ENCODE results near the gene CCL26. TPM values are rescaled to one million over a fixed set of nuclear protein-coding genes. Genes with fewer than 3 reads are reported as not detected.

Gene CCL26
- total and polyA plus RNA-seq, 9 of the 15 experiments (the other 6 are each of a cell fraction or from before 2014, with no cell fraction given): 2.3 to 26.8 (median 8.4) TPM

DNA sequence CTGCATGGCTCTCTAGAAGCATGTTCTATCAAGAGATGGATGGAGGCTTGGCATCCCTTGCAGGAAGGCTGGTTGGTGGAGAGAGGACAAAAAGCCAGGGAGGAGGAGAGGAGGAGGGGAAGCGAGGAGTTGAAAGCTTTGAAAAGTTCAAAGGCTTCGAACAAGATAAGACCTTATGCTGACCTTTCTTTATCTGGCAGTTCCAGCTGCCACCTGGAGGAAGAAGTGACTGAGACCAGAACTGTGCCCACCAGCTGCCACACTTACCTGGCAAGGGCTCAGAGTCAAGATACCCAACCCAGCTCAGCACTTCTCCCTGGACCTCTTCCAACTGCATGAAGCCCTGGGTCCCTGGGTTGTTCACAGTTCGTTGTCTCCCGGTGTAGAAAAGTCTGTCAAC, 26.8 kb upstream of the CCL26 start:
- 5% methylated on average over 4 of the region's 4 CpGs for WGBS (ENCODE audit: insufficient coverage, low coverage, missing lambda C conversion rate)
- Histone ChIP-seq H2AFZ (ENCODE audit: low read depth, low read length) (no peak overlapping the region), H3K27ac (ENCODE audit: extremely low read depth, low read depth, low read length) (no peak overlapping the region), H3K4me2 (ENCODE audit: insufficient read depth, low read length) (no peak overlapping the region; the same call in 1 of the 2 replicates), H4K20me1 (replicated peaks; ENCODE audit: control insufficient read depth, insufficient read depth, low read length) (no peaks in the 10 kb centered on the region), H3K79me2 (ENCODE audit: control insufficient read depth, insufficient read depth, low read length) (no peaks in the 10 kb centered on the region), H3K4me1 (replicated peaks in 1 of 2; ENCODE audit: control insufficient read depth in 2 of 2, insufficient read depth in 2 of 2, low read length in 2 of 2) (peaks cover 23 to 43% of the 10 kb centered on the region in 2 experiments), H3K27me3 (ENCODE audit: control insufficient read depth in 2 of 2, insufficient read depth in 2 of 2, low read length in 2 of 2) (no peaks in the 10 kb centered on the region), H3K9me3 (replicated peaks; ENCODE audit: control insufficient read depth, insufficient read depth, low read depth, low read length) (no peaks in the 10 kb centered on the region), H3K4me3 (no peak overlapping the region), H3K36me3 (ENCODE audit: control insufficient read depth, insufficient read depth, low read length) (no peaks in the 10 kb centered on the region), H3K9me1 (ENCODE audit: control insufficient read depth, insufficient read depth, low read length) (no peaks in the 10 kb centered on the region), H3K9ac (ENCODE audit: insufficient read depth in 1 of 2, low read depth in 2 of 2, low read length in 2 of 2) (peak overlapping the region in 1 of 2 experiments; percentile 1; a peak in 1 of 4 replicates)
- DNase-seq (ENCODE audit: extremely low read depth in 1 of 4, low spot score in 3 of 4) (peak in 2 of 4 experiments; percentile 57 to 69), ATAC-seq (peak; percentile 35), FAIRE-seq (peak; percentile 78)
- ChIA-PET CTCF (ENCODE audit: low intra/inter-chr PET ratio) (no interaction called here), POLR2A (interaction anchor here (1.1 kb wide), 1 partner anchor 12 kb away, joined by 3 read pairs; no protein-coding TSS in a partner anchor)
- intact Hi-C loops (cut with micrococcal nuclease) (no loop called here), in situ Hi-C loops (cut with MboI) (no loop called here)
- no TSS peak for BruUV-seq (replicated peaks)
- TF ChIP-seq ZNF316 (IDR thresholded peaks at IDR 0.05) (peak; percentile 81), HNRNPL (IDR thresholded peaks at IDR 0.05; ENCODE audit: low read depth, low read length) (0 out of 2 replicates have a peak, but pooled peaks have one; percentile 46), NR2C1 (IDR thresholded peaks at IDR 0.05) (peak; percentile 64), NR2C1 (tag; IDR thresholded peaks at IDR 0.05) (peak; percentile 77), TEAD4 (IDR thresholded peaks at IDR 0.05; ENCODE audit: low read length) (peak; percentile 79), TEAD4 (CRISPR knock-in tag; IDR thresholded peaks at IDR 0.05; ENCODE audit: borderline replicate concordance) (no peak), CBFA2T2 (conservative IDR thresholded peaks at IDR 0.05) (peak; percentile 84), LEF1 (IDR thresholded peaks at IDR 0.05) (peak; percentile 94), CTBP1 (IDR thresholded peaks at IDR 0.05; ENCODE audit: borderline replicate concordance) (peak; percentile 57; the same call in 1 of the 2 replicates), MEIS2 (IDR thresholded peaks at IDR 0.05; ENCODE audit: partially characterized antibody) (peak; percentile 7), CTCF (IDR thresholded peaks at IDR 0.05 in 2 of 3, conservative IDR thresholded peaks at IDR 0.05 in 1 of 3; ENCODE audit: insufficient read depth in 2 of 3, low read depth in 1 of 3, low read length in 3 of 3) (peak in 1 of 3 experiments; percentile 22; a peak in 1 of 6 replicates), CBX3 (IDR thresholded peaks at IDR 0.05; ENCODE audit: borderline replicate concordance in 1 of 2, low read length in 2 of 2) (no peak), ZEB2 (IDR thresholded peaks at IDR 0.05) (0 out of 2 replicates have a peak, but pooled peaks have one; percentile 61), NUFIP1 (IDR thresholded peaks at IDR 0.05; ENCODE audit: partially characterized antibody) (no peak), NR2C2 (CRISPR knock-in tag; IDR thresholded peaks at IDR 0.05) (no peak), NR2C2 (tag; IDR thresholded peaks at IDR 0.05) (peak; percentile 62; the same call in 1 of the 2 replicates)
- TF ChIP-seq, protein P1, sequence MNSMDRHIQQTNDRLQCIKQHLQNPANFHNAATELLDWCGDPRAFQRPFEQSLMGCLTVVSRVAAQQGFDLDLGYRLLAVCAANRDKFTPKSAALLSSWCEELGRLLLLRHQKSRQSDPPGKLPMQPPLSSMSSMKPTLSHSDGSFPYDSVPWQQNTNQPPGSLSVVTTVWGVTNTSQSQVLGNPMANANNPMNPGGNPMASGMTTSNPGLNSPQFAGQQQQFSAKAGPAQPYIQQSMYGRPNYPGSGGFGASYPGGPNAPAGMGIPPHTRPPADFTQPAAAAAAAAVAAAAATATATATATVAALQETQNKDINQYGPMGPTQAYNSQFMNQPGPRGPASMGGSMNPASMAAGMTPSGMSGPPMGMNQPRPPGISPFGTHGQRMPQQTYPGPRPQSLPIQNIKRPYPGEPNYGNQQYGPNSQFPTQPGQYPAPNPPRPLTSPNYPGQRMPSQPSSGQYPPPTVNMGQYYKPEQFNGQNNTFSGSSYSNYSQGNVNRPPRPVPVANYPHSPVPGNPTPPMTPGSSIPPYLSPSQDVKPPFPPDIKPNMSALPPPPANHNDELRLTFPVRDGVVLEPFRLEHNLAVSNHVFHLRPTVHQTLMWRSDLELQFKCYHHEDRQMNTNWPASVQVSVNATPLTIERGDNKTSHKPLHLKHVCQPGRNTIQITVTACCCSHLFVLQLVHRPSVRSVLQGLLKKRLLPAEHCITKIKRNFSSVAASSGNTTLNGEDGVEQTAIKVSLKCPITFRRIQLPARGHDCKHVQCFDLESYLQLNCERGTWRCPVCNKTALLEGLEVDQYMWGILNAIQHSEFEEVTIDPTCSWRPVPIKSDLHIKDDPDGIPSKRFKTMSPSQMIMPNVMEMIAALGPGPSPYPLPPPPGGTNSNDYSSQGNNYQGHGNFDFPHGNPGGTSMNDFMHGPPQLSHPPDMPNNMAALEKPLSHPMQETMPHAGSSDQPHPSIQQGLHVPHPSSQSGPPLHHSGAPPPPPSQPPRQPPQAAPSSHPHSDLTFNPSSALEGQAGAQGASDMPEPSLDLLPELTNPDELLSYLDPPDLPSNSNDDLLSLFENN (IDR thresholded peaks at IDR 0.05; ENCODE audit: low read depth in 2 of 2, low read length in 2 of 2): peak in 1 of 2 experiments; percentile 59; a peak in 1 of 4 replicates
- TF ChIP-seq, protein P2, sequence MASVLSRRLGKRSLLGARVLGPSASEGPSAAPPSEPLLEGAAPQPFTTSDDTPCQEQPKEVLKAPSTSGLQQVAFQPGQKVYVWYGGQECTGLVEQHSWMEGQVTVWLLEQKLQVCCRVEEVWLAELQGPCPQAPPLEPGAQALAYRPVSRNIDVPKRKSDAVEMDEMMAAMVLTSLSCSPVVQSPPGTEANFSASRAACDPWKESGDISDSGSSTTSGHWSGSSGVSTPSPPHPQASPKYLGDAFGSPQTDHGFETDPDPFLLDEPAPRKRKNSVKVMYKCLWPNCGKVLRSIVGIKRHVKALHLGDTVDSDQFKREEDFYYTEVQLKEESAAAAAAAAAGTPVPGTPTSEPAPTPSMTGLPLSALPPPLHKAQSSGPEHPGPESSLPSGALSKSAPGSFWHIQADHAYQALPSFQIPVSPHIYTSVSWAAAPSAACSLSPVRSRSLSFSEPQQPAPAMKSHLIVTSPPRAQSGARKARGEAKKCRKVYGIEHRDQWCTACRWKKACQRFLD (CRISPR knock-in tag; IDR thresholded peaks at IDR 0.05): peak; percentile 49; the same call in 1 of the 2 replicates
